ENCODE results near the gene RNF113B.

The RNF113B gene

DNA sequence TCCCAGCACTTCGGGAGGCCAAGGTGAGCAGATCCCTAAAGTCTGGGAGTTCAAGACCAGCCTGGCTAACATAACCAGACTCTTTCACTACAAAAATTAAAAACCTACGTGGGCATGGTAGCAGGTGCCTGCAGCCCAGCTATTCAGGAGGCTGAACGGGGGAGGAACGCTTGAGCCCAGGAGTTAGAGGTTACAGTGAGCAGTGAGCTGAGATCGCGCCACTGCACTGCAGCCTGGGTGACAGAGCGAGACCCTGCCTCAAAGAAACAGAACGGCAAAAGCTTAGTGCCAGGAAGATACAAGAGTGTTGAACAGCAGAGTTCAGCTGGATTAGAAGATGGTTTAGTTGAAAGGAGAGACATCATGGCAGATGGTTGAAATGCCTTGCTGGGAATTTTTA is 24.1 kb upstream of the RNF113B start:
- TF ChIP-seq, protein P1, sequence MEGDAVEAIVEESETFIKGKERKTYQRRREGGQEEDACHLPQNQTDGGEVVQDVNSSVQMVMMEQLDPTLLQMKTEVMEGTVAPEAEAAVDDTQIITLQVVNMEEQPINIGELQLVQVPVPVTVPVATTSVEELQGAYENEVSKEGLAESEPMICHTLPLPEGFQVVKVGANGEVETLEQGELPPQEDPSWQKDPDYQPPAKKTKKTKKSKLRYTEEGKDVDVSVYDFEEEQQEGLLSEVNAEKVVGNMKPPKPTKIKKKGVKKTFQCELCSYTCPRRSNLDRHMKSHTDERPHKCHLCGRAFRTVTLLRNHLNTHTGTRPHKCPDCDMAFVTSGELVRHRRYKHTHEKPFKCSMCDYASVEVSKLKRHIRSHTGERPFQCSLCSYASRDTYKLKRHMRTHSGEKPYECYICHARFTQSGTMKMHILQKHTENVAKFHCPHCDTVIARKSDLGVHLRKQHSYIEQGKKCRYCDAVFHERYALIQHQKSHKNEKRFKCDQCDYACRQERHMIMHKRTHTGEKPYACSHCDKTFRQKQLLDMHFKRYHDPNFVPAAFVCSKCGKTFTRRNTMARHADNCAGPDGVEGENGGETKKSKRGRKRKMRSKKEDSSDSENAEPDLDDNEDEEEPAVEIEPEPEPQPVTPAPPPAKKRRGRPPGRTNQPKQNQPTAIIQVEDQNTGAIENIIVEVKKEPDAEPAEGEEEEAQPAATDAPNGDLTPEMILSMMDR (conservative IDR thresholded peaks at IDR 0.05; ENCODE audit: low read depth, low read length) = no peak
- Histone ChIP-seq H3K27me3 (ENCODE audit: insufficient read depth, low read depth) (no peaks in the 10 kb centered on the region), H3K4me1 (ENCODE audit: low read depth, poor library complexity, severe bottlenecking) (no peaks in the 10 kb centered on the region), H3K4me2 (no peak overlapping the region), H3K27ac (no peak overlapping the region), H3K79me2 (ENCODE audit: insufficient read depth, low read depth) (no peaks in the 10 kb centered on the region; the same call in 1 of the 2 replicates), H3K9ac (no peak overlapping the region), H2AFZ (ENCODE audit: low read depth) (no peak overlapping the region), H3K36me3 (ENCODE audit: insufficient read depth) (no peaks in the 10 kb centered on the region), H3K4me3 (IDR thresholded peaks at IDR 0.05; ENCODE audit: insufficient read depth, low read depth, low read length) (no peak overlapping the region), H4K20me1 (ENCODE audit: insufficient read depth) (no peaks in the 10 kb centered on the region)

DNA sequence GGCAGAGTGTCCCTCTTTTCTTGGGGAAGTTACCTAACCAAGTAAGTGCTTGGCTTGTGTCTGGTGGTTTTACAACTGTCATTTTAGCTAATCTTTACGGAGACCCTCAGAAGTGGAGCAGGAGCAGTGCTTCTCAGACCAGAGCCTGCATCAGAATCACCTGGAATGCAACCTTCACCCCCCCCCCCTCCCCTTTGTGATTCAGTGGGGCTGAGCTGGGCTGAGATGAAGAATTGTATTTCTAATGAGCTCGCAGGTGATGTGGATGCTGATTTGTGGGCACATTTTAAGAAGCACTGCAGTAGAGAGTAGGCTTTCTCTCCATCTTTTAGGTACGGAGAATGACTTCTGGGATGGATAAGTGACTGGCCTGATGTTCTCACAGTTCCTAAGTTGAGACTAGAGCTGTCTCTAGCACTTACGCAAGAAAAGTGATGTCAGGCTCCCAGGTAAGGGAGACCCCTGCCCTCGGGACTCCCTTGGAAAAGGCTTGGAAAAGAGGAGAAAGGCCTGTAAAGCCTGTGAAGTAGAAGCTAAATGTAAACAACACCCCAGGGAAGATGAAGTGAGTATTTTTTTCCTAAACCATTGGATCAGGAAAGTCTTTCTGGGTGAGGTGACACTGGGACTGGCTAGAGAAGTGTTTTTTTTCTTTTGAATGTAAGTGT is 23.3 kb upstream of the RNF113B start:
- Histone ChIP-seq H3K27ac (no peak overlapping the region), H3K4me3 (IDR thresholded peaks at IDR 0.05; ENCODE audit: insufficient read depth, low read depth, low read length) (no peak overlapping the region)

DNA sequence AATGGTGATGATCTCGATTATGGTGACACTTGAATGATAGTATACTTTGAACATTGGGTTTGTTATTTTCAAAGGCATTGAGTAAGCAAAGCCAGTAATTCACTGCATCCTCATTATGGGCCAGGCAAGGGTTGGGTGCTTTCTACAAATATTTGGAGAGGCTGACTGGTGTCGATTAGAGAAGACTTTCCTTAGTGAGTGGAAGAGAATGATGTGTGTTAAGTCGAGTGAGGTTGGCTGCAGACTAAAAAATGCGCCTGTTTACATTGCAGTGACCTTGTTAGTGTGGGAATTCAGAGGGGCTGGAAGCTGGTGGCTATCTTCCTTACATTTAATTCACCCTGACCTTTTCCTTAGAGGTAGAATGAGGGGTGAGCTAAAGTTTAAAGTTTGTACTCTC is 22.4 kb upstream of the RNF113B start:
- no peaks in the 10 kb centered on the region; the same call in 1 of the 2 replicates for H3K79me2 ChIP-seq (ENCODE audit: insufficient read depth, low read depth)

More for the DNA sequence above, 23.3 kb upstream of the RNF113B start:
- Histone ChIP-seq H3K27me3 (ENCODE audit: insufficient read depth, low read depth) (no peaks in the 10 kb centered on the region), H3K79me2 (ENCODE audit: insufficient read depth, low read depth) (no peaks in the 10 kb centered on the region), H3K36me3 (ENCODE audit: insufficient read depth) (no peaks in the 10 kb centered on the region), H2AFZ (ENCODE audit: low read depth) (no peak overlapping the region), H3K4me2 (no peak overlapping the region), H3K9ac (no peak overlapping the region), H3K4me1 (ENCODE audit: low read depth, poor library complexity, severe bottlenecking) (no peaks in the 10 kb centered on the region), H4K20me1 (ENCODE audit: insufficient read depth) (no peaks in the 10 kb centered on the region)
- TF ChIP-seq, protein P1 (conservative IDR thresholded peaks at IDR 0.05; ENCODE audit: low read depth, low read length) = no peak

DNA sequence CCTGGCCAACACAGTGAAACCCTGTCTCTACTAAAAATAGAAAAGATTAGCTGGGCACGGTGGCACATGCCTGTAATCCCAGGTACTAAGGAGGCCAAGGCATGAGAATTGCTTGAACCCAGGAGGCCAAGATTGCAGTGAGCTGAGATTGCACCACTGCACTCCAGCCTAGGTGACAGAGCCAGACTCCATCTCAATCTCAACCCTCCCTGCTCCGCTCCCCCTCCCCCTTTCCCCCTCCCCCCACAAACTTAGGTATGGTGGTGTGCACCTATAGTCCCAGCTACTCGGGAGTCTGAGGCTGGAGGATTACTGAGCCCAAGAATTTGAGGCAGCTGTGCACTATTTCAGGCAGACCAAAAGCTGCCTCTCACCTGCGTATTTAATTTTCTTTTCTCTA is 21.6 kb upstream of the RNF113B start:
- H3K4me2 ChIP-seq = no peak overlapping the region
- H3K4me1 ChIP-seq (ENCODE audit: low read depth, poor library complexity, severe bottlenecking) = no peaks in the 10 kb centered on the region
- no peaks in the 10 kb centered on the region; the same call in 1 of the 2 replicates for H3K79me2 ChIP-seq (ENCODE audit: insufficient read depth, low read depth)
- no peak overlapping the region for H3K27ac ChIP-seq
- H3K36me3 ChIP-seq (ENCODE audit: insufficient read depth) = no peaks in the 10 kb centered on the region
- H3K9ac ChIP-seq = no peak overlapping the region
- no peak overlapping the region for H2AFZ ChIP-seq (ENCODE audit: low read depth)
- no peaks in the 10 kb centered on the region for H4K20me1 ChIP-seq (ENCODE audit: insufficient read depth)
- TF ChIP-seq, protein P1 (conservative IDR thresholded peaks at IDR 0.05; ENCODE audit: low read depth, low read length) = no peak
- no peaks in the 10 kb centered on the region for H3K27me3 ChIP-seq (ENCODE audit: insufficient read depth, low read depth)
- H3K4me3 ChIP-seq (IDR thresholded peaks at IDR 0.05; ENCODE audit: insufficient read depth, low read depth, low read length) = no peak overlapping the region

More for the DNA sequence above, 22.4 kb upstream of the RNF113B start:
- no peak overlapping the region for H3K9ac ChIP-seq
- H3K4me2 ChIP-seq = no peak overlapping the region
- H3K4me1 ChIP-seq (ENCODE audit: low read depth, poor library complexity, severe bottlenecking) = no peaks in the 10 kb centered on the region
- H3K4me3 ChIP-seq (IDR thresholded peaks at IDR 0.05; ENCODE audit: insufficient read depth, low read depth, low read length) = no peak overlapping the region
- no peaks in the 10 kb centered on the region for H4K20me1 ChIP-seq (ENCODE audit: insufficient read depth)
- TF ChIP-seq, protein P1 (conservative IDR thresholded peaks at IDR 0.05; ENCODE audit: low read depth, low read length) = no peak
- no peaks in the 10 kb centered on the region for H3K36me3 ChIP-seq (ENCODE audit: insufficient read depth)
- no peak overlapping the region for H2AFZ ChIP-seq (ENCODE audit: low read depth)
- H3K27ac ChIP-seq = no peak overlapping the region
- H3K27me3 ChIP-seq (ENCODE audit: insufficient read depth, low read depth) = no peaks in the 10 kb centered on the region
